HUES48 (cell line): ENCODE measurements around the gene CGA.
A peak's percentile ranks its signal among the peaks of the same experiment; 100 is the strongest.
"Not testable (repeated sequence)": the region's sequence is repeated elsewhere in the genome, so short reads cannot be mapped to it uniquely, and the experiment has no call there.

Source experiments
- H3K27ac ChIP-seq: one replicate; pipeline ENCODE4 v1.7.0; 2013; ENCODE audit warnings: low read depth, low read length, inconsistent platforms
- H3K27me3 ChIP-seq: 2 replicates; pipeline ENCODE4 v1.6.1; 2013; ENCODE audit warnings: mild to moderate bottlenecking, low read length; ENCODE audit not compliant: control insufficient read depth, insufficient read depth
- H3K36me3 ChIP-seq: 2 replicates; pipeline ENCODE4 v1.6.1; 2013; ENCODE audit warnings: low read length; ENCODE audit not compliant: control insufficient read depth, insufficient read depth
- H3K4me1 ChIP-seq: 2 replicates; pipeline ENCODE4 v1.6.1; 2013; ENCODE audit warnings: mild to moderate bottlenecking, low read length; ENCODE audit not compliant: control insufficient read depth, insufficient read depth
- H3K4me3 ChIP-seq: 2 replicates; pipeline ENCODE4 v1.5.1; 2013; ENCODE audit warnings: mild to moderate bottlenecking, low read depth, low read length
- H3K9ac ChIP-seq: 2 replicates; pipeline ENCODE4 v1.6.1; 2013; ENCODE audit warnings: mild to moderate bottlenecking, low read depth, low read length, moderate library complexity
- H3K9me3 ChIP-seq: 2 replicates; pipeline ENCODE4 v1.6.1; 2013; ENCODE audit warnings: low read length; ENCODE audit not compliant: control insufficient read depth, insufficient read depth

The CGA gene

GRCh38 chr6:87095087-87095509, at the start of gene CGA:
Gene CGA (minus strand): TSS chr6:87095106. CDS start chr6:87088200, 6,906 bp downstream.
- no peak within 1 kb of the TSS for H3K27ac ChIP-seq
- H3K9me3 ChIP-seq: no peaks in the 10 kb centered on the region
- H3K36me3 ChIP-seq: no peaks in the 10 kb centered on the region

GRCh38 chr6:87139927-87140326, 45.0 kb upstream of the CGA start:
- not testable (repeated sequence) for H3K4me3 ChIP-seq, H3K36me3 ChIP-seq, H3K9ac ChIP-seq, H3K27ac ChIP-seq, H3K9me3 ChIP-seq, H3K4me1 ChIP-seq, H3K27me3 ChIP-seq

More at GRCh38 chr6:87095087-87095509, at the start of gene CGA:
- H3K9ac ChIP-seq: no peak within 1 kb of the TSS
- no peaks in the 10 kb centered on the region; the same call in 1 of the 2 replicates for H3K4me1 ChIP-seq
- H3K27me3 ChIP-seq: no peaks in the 10 kb centered on the region
- H3K4me3 ChIP-seq: no peak within 1 kb of the TSS

- Histone ChIP-seq H3K4me3 (no peak overlapping the region), H3K36me3 (no peaks in the 10 kb centered on the region), H3K4me1 (no peaks in the 10 kb centered on the region), H3K9me3 (peaks cover 9% of the 10 kb centered on the region), H3K27me3 (no peaks in the 10 kb centered on the region), H3K27ac (no peak overlapping the region), H3K9ac (no peak overlapping the region)
Observed at GRCh38 chr6:87139236-87139635, 44.3 kb upstream of the CGA start.

- H3K4me1 ChIP-seq: no peaks in the 10 kb centered on the region
- H3K27ac ChIP-seq: no peak overlapping the region
- H3K4me3 ChIP-seq: no peak overlapping the region
- no peaks in the 10 kb centered on the region for H3K27me3 ChIP-seq
- H3K36me3 ChIP-seq: no peaks in the 10 kb centered on the region
- peaks cover 9% of the 10 kb centered on the region for H3K9me3 ChIP-seq
- no peak overlapping the region for H3K9ac ChIP-seq
Observed at GRCh38 chr6:87136963-87137362, 42.1 kb upstream of the CGA start.

- no peak overlapping the region for H3K9ac ChIP-seq
- no peaks in the 10 kb centered on the region for H3K9me3 ChIP-seq
- no peak overlapping the region for H3K27ac ChIP-seq
- H3K4me1 ChIP-seq: peaks cover 3% of the 10 kb centered on the region; the same call in 1 of the 2 replicates
- no peak overlapping the region for H3K4me3 ChIP-seq
- H3K27me3 ChIP-seq: no peaks in the 10 kb centered on the region
- H3K36me3 ChIP-seq: no peaks in the 10 kb centered on the region
Observed at GRCh38 chr6:87127737-87128136, 32.8 kb upstream of the CGA start.

- Histone ChIP-seq H3K4me1 (peaks cover 3% of the 10 kb centered on the region; the same call in 1 of the 2 replicates), H3K9ac (no peak overlapping the region), H3K9me3 (no peaks in the 10 kb centered on the region), H3K27ac (no peak overlapping the region), H3K4me3 (no peak overlapping the region), H3K27me3 (no peaks in the 10 kb centered on the region), H3K36me3 (no peaks in the 10 kb centered on the region)
Observed at GRCh38 chr6:87126501-87126900, 31.6 kb upstream of the CGA start.

- Histone ChIP-seq H3K9me3 (no peaks in the 10 kb centered on the region), H3K27ac (no peak overlapping the region), H3K4me1 (peaks cover 3% of the 10 kb centered on the region; the same call in 1 of the 2 replicates), H3K27me3 (no peaks in the 10 kb centered on the region), H3K9ac (no peak overlapping the region), H3K4me3 (no peak overlapping the region), H3K36me3 (no peaks in the 10 kb centered on the region)
Observed at GRCh38 chr6:87124074-87124473, 29.2 kb upstream of the CGA start.

GRCh38 chr6:87122477-87122876, 27.6 kb upstream of the CGA start:
- H3K9me3 ChIP-seq: no peaks in the 10 kb centered on the region
- H3K4me1 ChIP-seq: peaks cover 3% of the 10 kb centered on the region; the same call in 1 of the 2 replicates
- H3K9ac ChIP-seq: no peak overlapping the region
- H3K36me3 ChIP-seq: no peaks in the 10 kb centered on the region
- no peaks in the 10 kb centered on the region for H3K27me3 ChIP-seq
- no peak overlapping the region for H3K27ac ChIP-seq
- H3K4me3 ChIP-seq: no peak overlapping the region

GRCh38 chr6:87118054-87118453, 23.1 kb upstream of the CGA start:
- H3K9me3 ChIP-seq: no peaks in the 10 kb centered on the region
- no peaks in the 10 kb centered on the region for H3K27me3 ChIP-seq
- no peaks in the 10 kb centered on the region for H3K36me3 ChIP-seq
- H3K9ac ChIP-seq: no peak overlapping the region
- peaks cover 20% of the 10 kb centered on the region for H3K4me1 ChIP-seq
- no peak overlapping the region for H3K27ac ChIP-seq
- no peak overlapping the region for H3K4me3 ChIP-seq

- no peaks in the 10 kb centered on the region for H3K36me3 ChIP-seq
- no peak overlapping the region for H3K9ac ChIP-seq
- H3K27me3 ChIP-seq: no peaks in the 10 kb centered on the region
- H3K9me3 ChIP-seq: no peaks in the 10 kb centered on the region
- H3K4me1 ChIP-seq: peaks cover 20% of the 10 kb centered on the region
- no peak overlapping the region for H3K27ac ChIP-seq
- H3K4me3 ChIP-seq: no peak overlapping the region
Observed at GRCh38 chr6:87116922-87117321, 22.0 kb upstream of the CGA start.

- H3K4me1 ChIP-seq: peaks cover 20% of the 10 kb centered on the region
- H3K36me3 ChIP-seq: no peaks in the 10 kb centered on the region
- H3K4me3 ChIP-seq: peak overlapping the region; percentile 9; the same call in 1 of the 2 replicates
- no peaks in the 10 kb centered on the region for H3K9me3 ChIP-seq
- peak overlapping the region; percentile 54 for H3K27ac ChIP-seq
- H3K9ac ChIP-seq: no peak overlapping the region
- H3K27me3 ChIP-seq: no peaks in the 10 kb centered on the region
Observed at GRCh38 chr6:87115402-87116135, 20.7 kb upstream of the CGA start.
